Neural crest cell (in vitro differentiated cells): ENCODE measurements around the gene JARID2. TPM values are rescaled to one million over a fixed set of nuclear protein-coding genes. Genes with fewer than 3 reads are reported as not detected.

ENCODE experiments used
- DNase-seq: peaks from one replicate; pipeline ENCODE4 v3.0.0; 2021; ENCODE audit warnings: low read depth, mixed read lengths, low spot score
- H3K27ac Mint-ChIP-seq: one replicate; pipeline ENCODE4 v1.8.0; 2021; ENCODE audit warnings: mild to moderate bottlenecking, mixed read lengths; ENCODE audit not compliant: unreplicated experiment
- H3K27me3 Mint-ChIP-seq: 2 replicates; pipeline ENCODE4 v1.8.0; 2021; ENCODE audit warnings: low read depth, mild to moderate bottlenecking, mixed read lengths
- H3K36me3 Mint-ChIP-seq: 2 replicates; pipeline ENCODE4 v1.8.0; 2021; ENCODE audit warnings: low read depth, mild to moderate bottlenecking, mixed read lengths
- H3K4me1 Mint-ChIP-seq: 2 replicates; pipeline ENCODE4 v1.8.0; 2021; ENCODE audit warnings: mixed read lengths
- H3K4me3 Mint-ChIP-seq: one replicate; pipeline ENCODE4 v1.8.0; 2021; ENCODE audit warnings: mild to moderate bottlenecking, mixed read lengths
- H3K9me3 Mint-ChIP-seq: 2 replicates; pipeline ENCODE4 v1.8.0; 2021; ENCODE audit warnings: mixed read lengths
- total RNA-seq: library from RNA; stranded (reverse); gene quantifications from 2 replicates; pipeline ENCODE4 v1.2.1, GENCODE V29; 2021
- TF ChIP-seq, protein P1 (sequence below): fragments of 200-600 bp; sonication (generic); conservative IDR thresholded peaks from 2 replicates; pipeline ENCODE4 v1.5.0; 2021; ENCODE audit warnings: antibody characterized with exemption, mild to moderate bottlenecking

JARID2 gene
- total RNA-seq, 1 donor from 2014 or later, result 33.9 TPM

DNA sequence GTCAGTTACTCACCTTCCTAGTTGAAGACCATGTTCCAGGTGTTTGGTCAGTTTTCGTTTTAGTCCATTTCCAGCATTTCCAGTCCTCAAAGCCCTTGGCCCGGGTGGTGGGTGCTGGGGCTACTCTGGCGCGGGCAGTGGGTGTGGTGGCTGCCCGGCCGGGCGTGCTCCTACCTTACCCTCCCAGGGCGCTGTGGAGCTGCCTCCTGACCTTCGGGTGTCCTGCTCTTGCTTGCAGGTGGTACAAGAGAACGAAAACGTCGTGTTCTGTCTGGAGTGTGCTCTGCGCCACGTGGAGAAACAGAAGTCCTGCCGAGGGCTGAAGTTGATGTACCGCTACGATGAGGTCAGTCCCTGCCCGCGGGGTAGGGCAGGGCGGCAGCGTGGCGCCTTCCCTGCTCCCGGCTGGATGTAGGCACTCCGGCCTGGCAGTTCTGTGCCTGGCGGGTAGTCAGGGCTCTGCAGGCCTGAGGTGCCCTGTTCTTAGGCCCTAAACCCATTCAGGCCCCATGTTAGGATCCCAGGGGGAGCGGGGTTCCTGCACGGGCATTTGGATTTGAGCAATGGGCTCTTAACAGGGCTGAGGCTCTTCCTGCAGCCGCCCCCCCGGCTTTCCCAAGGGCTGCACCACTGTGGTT is 271.2 kb downstream of the JARID2 start:
- H3K36me3 Mint-ChIP-seq, result peaks cover 38% of the 10 kb centered on the region
- no peak overlapping the region for H3K27ac Mint-ChIP-seq
- no peak overlapping the region for H3K4me3 Mint-ChIP-seq
- no peaks in the 10 kb centered on the region for H3K9me3 Mint-ChIP-seq
- no peaks in the 10 kb centered on the region for H3K27me3 Mint-ChIP-seq
- TF ChIP-seq, protein P1, sequence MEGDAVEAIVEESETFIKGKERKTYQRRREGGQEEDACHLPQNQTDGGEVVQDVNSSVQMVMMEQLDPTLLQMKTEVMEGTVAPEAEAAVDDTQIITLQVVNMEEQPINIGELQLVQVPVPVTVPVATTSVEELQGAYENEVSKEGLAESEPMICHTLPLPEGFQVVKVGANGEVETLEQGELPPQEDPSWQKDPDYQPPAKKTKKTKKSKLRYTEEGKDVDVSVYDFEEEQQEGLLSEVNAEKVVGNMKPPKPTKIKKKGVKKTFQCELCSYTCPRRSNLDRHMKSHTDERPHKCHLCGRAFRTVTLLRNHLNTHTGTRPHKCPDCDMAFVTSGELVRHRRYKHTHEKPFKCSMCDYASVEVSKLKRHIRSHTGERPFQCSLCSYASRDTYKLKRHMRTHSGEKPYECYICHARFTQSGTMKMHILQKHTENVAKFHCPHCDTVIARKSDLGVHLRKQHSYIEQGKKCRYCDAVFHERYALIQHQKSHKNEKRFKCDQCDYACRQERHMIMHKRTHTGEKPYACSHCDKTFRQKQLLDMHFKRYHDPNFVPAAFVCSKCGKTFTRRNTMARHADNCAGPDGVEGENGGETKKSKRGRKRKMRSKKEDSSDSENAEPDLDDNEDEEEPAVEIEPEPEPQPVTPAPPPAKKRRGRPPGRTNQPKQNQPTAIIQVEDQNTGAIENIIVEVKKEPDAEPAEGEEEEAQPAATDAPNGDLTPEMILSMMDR, result no peak
- H3K4me1 Mint-ChIP-seq, result peaks cover 3% of the 10 kb centered on the region
- DNase-seq, result no peak

DNA sequence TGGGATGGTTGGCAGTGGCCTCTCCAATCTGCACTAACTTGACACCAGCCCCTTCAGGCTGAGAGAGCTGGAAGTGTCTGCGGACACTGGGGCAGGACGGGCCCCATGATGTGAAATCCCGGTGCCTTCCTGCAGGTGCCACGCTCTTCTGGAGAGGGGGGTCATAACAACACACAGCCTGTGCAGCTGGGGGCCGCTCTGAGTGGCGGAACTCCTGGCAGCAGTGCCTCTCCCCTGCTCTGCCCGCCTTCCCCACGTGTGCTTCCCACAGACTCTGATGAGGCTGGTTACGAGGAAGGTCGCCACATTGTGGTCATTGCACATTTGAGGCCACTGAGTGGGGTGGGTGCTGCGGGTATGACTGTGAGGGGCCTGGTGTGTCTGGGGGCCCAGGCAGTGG is 271.7 kb downstream of the JARID2 start:
- peaks cover 37% of the 10 kb centered on the region for H3K36me3 Mint-ChIP-seq

DNA sequence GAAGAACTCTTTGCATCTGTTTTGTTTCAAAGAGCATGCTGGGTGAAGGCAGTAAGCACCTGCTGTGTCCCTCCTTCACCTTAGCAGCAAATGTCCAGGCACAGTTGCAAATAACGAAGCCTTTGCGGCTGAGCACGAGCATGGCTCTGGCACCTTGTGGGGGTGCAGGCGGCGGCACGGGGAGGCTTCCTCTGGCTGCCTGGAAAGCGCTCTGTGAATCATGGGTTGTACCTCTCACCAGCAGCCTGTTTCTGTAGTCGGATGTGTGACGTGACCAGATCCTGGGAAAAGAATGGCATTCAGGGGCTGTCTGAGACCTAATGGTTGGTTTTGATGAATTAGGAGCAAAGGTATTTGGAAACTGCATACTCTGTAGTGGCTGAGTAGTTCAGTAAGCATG is 272.2 kb downstream of the JARID2 start:
- peak overlapping the region; percentile 37 for H3K27ac Mint-ChIP-seq
- no peaks in the 10 kb centered on the region for H3K27me3 Mint-ChIP-seq
- H3K4me1 Mint-ChIP-seq, result no peaks in the 10 kb centered on the region
- TF ChIP-seq, protein P1, result no peak
- H3K36me3 Mint-ChIP-seq, result peaks cover 41% of the 10 kb centered on the region
- H3K9me3 Mint-ChIP-seq, result no peaks in the 10 kb centered on the region
- no peak overlapping the region for H3K4me3 Mint-ChIP-seq
- DNase-seq, result no peak

More for the DNA sequence above, 271.7 kb downstream of the JARID2 start:
- Mint-ChIP-seq H3K4me3 (no peak overlapping the region), H3K27ac (peak overlapping the region; percentile 37), H3K9me3 (no peaks in the 10 kb centered on the region), H3K4me1 (no peaks in the 10 kb centered on the region), H3K27me3 (no peaks in the 10 kb centered on the region)
- DNase-seq, result no peak
- TF ChIP-seq, protein P1, result no peak

DNA sequence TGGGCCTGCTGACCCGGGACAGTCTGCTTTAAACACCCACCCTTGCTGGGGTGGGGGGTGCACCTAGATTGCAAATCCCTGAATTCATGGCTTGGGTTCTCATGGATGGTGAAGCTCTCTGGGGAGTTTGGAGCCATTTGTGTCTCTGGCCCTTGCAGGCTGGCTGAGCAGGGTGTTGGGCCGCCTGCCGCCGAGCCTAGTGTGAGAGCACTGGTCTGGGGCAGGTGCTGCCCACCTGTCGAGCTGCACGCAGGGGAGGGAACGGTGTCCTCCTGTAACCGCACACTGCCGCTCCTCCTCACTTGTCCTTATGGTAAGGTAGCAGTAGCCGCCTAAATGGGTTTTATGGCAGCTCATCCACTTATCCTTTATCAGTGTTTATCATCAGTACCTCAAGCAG is 273.0 kb downstream of the JARID2 start:
- TF ChIP-seq, protein P1, result no peak
- Mint-ChIP-seq H3K36me3 (peaks cover 48% of the 10 kb centered on the region), H3K4me3 (no peak overlapping the region), H3K9me3 (no peaks in the 10 kb centered on the region), H3K27me3 (no peaks in the 10 kb centered on the region), H3K4me1 (no peaks in the 10 kb centered on the region), H3K27ac (no peak overlapping the region)
- DNase-seq, result no peak

DNA sequence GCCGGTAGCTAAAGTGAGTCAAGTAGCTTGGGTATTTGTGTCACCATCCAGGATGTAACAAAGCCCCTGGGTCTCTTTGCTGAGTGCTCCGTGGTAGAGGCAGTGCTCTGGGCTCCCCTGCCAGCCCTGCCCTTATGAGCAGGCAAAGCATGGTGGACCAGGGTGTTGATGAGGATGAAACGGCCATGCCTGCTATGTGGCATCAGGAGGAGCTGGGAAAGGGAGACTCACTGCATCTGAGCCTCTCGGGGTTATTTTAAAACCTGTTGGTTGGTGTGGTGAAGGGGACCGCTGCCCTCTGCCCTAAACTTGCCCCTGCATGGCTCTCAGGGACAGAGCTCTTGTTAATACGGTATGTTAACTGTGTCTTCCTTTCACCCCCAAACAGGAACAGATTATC is 273.8 kb downstream of the JARID2 start:
- Mint-ChIP-seq H3K36me3 (peaks cover 51% of the 10 kb centered on the region), H3K4me1 (no peaks in the 10 kb centered on the region), H3K9me3 (no peaks in the 10 kb centered on the region), H3K27ac (no peak overlapping the region), H3K27me3 (no peaks in the 10 kb centered on the region), H3K4me3 (no peak overlapping the region)
- TF ChIP-seq, protein P1, result no peak
- no peak for DNase-seq
